T-helper 17 cell (primary cell): ENCODE data around the gene CDC37L1. TPM values are rescaled to one million over a fixed set of nuclear protein-coding genes. Genes with fewer than 3 reads are reported as not detected.
"Not testable (repeated sequence)": the region's sequence is repeated elsewhere in the genome, so short reads cannot be mapped to it uniquely, and the experiment has no call there.

ENCODE experiments used
- ATAC-seq: fragments of 150-1000 bp; cut with Tn5 transposase; 2 replicates; pipeline ENCODE4 v1.10.0; 2021; ENCODE audit warnings: mild to moderate bottlenecking, moderate library complexity
- DNase-seq, 3 donors: peaks; one replicate each; pipeline versions ENCODE4 v3.0.0 to v3.0.0-alpha.2; 2020 to 2021
- H3K9me3 ChIP-seq: one replicate; pipeline ENCODE4 v1.7.0; 2013; ENCODE audit warnings: low read length, mild to moderate bottlenecking; ENCODE audit not compliant: control insufficient read depth, poor library complexity, severe bottlenecking
- H3K27ac Mint-ChIP-seq: one replicate; pipeline ENCODE4 v1.8.0; 2022; ENCODE audit warnings: mild to moderate bottlenecking, moderate library complexity, mixed read lengths
- H3K27me3 Mint-ChIP-seq: one replicate; pipeline ENCODE4 v1.8.0; 2022; ENCODE audit warnings: mixed read lengths
- H3K36me3 Mint-ChIP-seq: one replicate; pipeline ENCODE4 v1.8.0; 2022; ENCODE audit warnings: low read depth, mixed read lengths
- H3K4me1 Mint-ChIP-seq: one replicate; pipeline ENCODE4 v1.8.0; 2022; ENCODE audit warnings: mild to moderate bottlenecking, mixed read lengths
- H3K4me3 Mint-ChIP-seq: one replicate; pipeline ENCODE4 v1.8.0; 2022; ENCODE audit warnings: mild to moderate bottlenecking, moderate library complexity, mixed read lengths
- total RNA-seq, 4 donors: library from RNA in 2 of 4; stranded (reverse) in 2 of 4; gene quantifications; one replicate each; pipeline ENCODE4 v1.2.3 and lab custom pipeline; 2022 to 2026

Gene CDC37L1
- 10 to 100 TPM; 18.2 to 20.1 TPM for total RNA-seq
- 20.8 to 32.9 reads per million in 2 donors for total RNA-seq (lab: John Stamatoyannopoulos, UW)

- DNase-seq, result peak; percentile 96 to 99 (median 97)
- Mint-ChIP-seq H3K4me3 (no peak within 1 kb of the TSS), H3K4me1 (peaks cover 16% of the 10 kb centered on the region), H3K27ac (no peak within 1 kb of the TSS), H3K36me3 (peaks cover 4% of the 10 kb centered on the region), H3K27me3 (no peaks in the 10 kb centered on the region)
- peak; percentile 94 for ATAC-seq
- no peaks in the 10 kb centered on the region for H3K9me3 ChIP-seq
These were observed at the start of gene CDC37L1 for GRCh38 chr9:4679268-4680172. Gene CDC37L1, plus strand, starts transcription at chr9:4679569. Its CDS starts 199 bp downstream, at chr9:4679768.

GRCh38 chr9:4630836-4631235 is 48.5 kb upstream of the CDC37L1 start:
- no peaks in the 10 kb centered on the region for H3K9me3 ChIP-seq
- no peak for DNase-seq
- Mint-ChIP-seq H3K4me3 (no peak overlapping the region), H3K4me1 (no peaks in the 10 kb centered on the region), H3K36me3 (no peaks in the 10 kb centered on the region), H3K27me3 (peaks cover 7% of the 10 kb centered on the region), H3K27ac (no peak overlapping the region)
- no peak for ATAC-seq

- ATAC-seq (no peak), DNase-seq (no peak)
- H3K9me3 ChIP-seq, result no peaks in the 10 kb centered on the region
- Mint-ChIP-seq H3K27ac (peak overlapping the region; percentile 77), H3K36me3 (peaks cover 2% of the 10 kb centered on the region), H3K4me1 (peaks cover 5% of the 10 kb centered on the region), H3K27me3 (peaks cover 15% of the 10 kb centered on the region), H3K4me3 (no peak overlapping the region)
These were observed 40.4 kb upstream of the CDC37L1 start for GRCh38 chr9:4638968-4639367.

GRCh38 chr9:4639420-4639819 is 39.9 kb upstream of the CDC37L1 start:
- no peaks in the 10 kb centered on the region for H3K9me3 ChIP-seq
- H3K36me3 Mint-ChIP-seq, result peaks cover 2% of the 10 kb centered on the region
- H3K27ac Mint-ChIP-seq, result peak overlapping the region; percentile 77
- H3K4me1 Mint-ChIP-seq, result peaks cover 5% of the 10 kb centered on the region
- no peak overlapping the region for H3K4me3 Mint-ChIP-seq
- H3K27me3 Mint-ChIP-seq, result peaks cover 15% of the 10 kb centered on the region
- ATAC-seq, result no peak
- no peak for DNase-seq

- no peak overlapping the region for H3K4me3 Mint-ChIP-seq
- H3K27me3 Mint-ChIP-seq, result peaks cover 12% of the 10 kb centered on the region
- H3K9me3 ChIP-seq, result no peaks in the 10 kb centered on the region
- DNase-seq (peak in 2 of 3 donors; percentile 14 to 16), ATAC-seq (peak; percentile 51)
- H3K36me3 Mint-ChIP-seq, result peaks cover 2% of the 10 kb centered on the region
- no peak overlapping the region for H3K27ac Mint-ChIP-seq
- H3K4me1 Mint-ChIP-seq, result peaks cover 5% of the 10 kb centered on the region
These were observed 39.3 kb upstream of the CDC37L1 start for GRCh38 chr9:4640027-4640426.

- ATAC-seq (no peak), DNase-seq (no peak)
- peaks cover 8% of the 10 kb centered on the region for H3K27me3 Mint-ChIP-seq
- no peaks in the 10 kb centered on the region for H3K9me3 ChIP-seq
- peak overlapping the region; percentile 19 for H3K27ac Mint-ChIP-seq
- H3K4me3 Mint-ChIP-seq, result no peak overlapping the region
- H3K36me3 Mint-ChIP-seq, result peaks cover 2% of the 10 kb centered on the region
- H3K4me1 Mint-ChIP-seq, result peaks cover 5% of the 10 kb centered on the region
These were observed 37.0 kb upstream of the CDC37L1 start for GRCh38 chr9:4642351-4642750.

- H3K4me1 Mint-ChIP-seq, result peaks cover 9% of the 10 kb centered on the region
- peaks cover 9% of the 10 kb centered on the region for H3K36me3 Mint-ChIP-seq
- H3K4me3 Mint-ChIP-seq, result no peak overlapping the region
- H3K27me3 Mint-ChIP-seq, result peaks cover 16% of the 10 kb centered on the region
- H3K9me3 ChIP-seq, result no peaks in the 10 kb centered on the region
- DNase-seq (no peak), ATAC-seq (no peak)
- no peak overlapping the region for H3K27ac Mint-ChIP-seq
These were observed 25.3 kb upstream of the CDC37L1 start for GRCh38 chr9:4654084-4654483.

GRCh38 chr9:4654538-4654937 is 24.8 kb upstream of the CDC37L1 start:
- Mint-ChIP-seq H3K36me3 (peaks cover 9% of the 10 kb centered on the region), H3K4me3 (no peak overlapping the region), H3K4me1 (peaks cover 9% of the 10 kb centered on the region), H3K27me3 (peaks cover 16% of the 10 kb centered on the region), H3K27ac (no peak overlapping the region)
- no peak for ATAC-seq
- DNase-seq, result no peak
- H3K9me3 ChIP-seq, result no peaks in the 10 kb centered on the region

- not testable (repeated sequence) for ATAC-seq, H3K27ac Mint-ChIP-seq, DNase-seq, H3K4me3 Mint-ChIP-seq, H3K9me3 ChIP-seq, H3K36me3 Mint-ChIP-seq, H3K27me3 Mint-ChIP-seq
- peaks cover 12% of the 10 kb centered on the region for H3K4me1 Mint-ChIP-seq
These were observed 23.2 kb upstream of the CDC37L1 start for GRCh38 chr9:4656196-4656595.

GRCh38 chr9:4656621-4657020 is 22.7 kb upstream of the CDC37L1 start:
- Mint-ChIP-seq H3K4me1 (peaks cover 12% of the 10 kb centered on the region), H3K27me3 (no peaks in the 10 kb centered on the region), H3K27ac (no peak overlapping the region), H3K4me3 (no peak overlapping the region), H3K36me3 (no peaks in the 10 kb centered on the region)
- H3K9me3 ChIP-seq, result no peaks in the 10 kb centered on the region
- ATAC-seq, result no peak
- DNase-seq, result no peak

GRCh38 chr9:4657426-4658159 is 21.8 kb upstream of the CDC37L1 start:
- ATAC-seq, result no peak
- Mint-ChIP-seq H3K27ac (no peak overlapping the region), H3K4me3 (no peak overlapping the region), H3K27me3 (no peaks in the 10 kb centered on the region), H3K36me3 (no peaks in the 10 kb centered on the region), H3K4me1 (peaks cover 15% of the 10 kb centered on the region)
- H3K9me3 ChIP-seq, result no peaks in the 10 kb centered on the region
- DNase-seq, result no peak

GRCh38 chr9:4660665-4661064 is 18.7 kb upstream of the CDC37L1 start:
- not testable (repeated sequence) for H3K4me3 Mint-ChIP-seq, H3K27ac Mint-ChIP-seq

GRCh38 chr9:4661165-4661564 is 18.2 kb upstream of the CDC37L1 start:
- Mint-ChIP-seq H3K4me1 (peaks cover 44% of the 10 kb centered on the region), H3K36me3 (no peaks in the 10 kb centered on the region), H3K27me3 (no peaks in the 10 kb centered on the region), H3K4me3 (no peak overlapping the region), H3K27ac (peak overlapping the region; percentile 98)
- no peak for DNase-seq
- H3K9me3 ChIP-seq, result no peaks in the 10 kb centered on the region
- ATAC-seq, result no peak

More at GRCh38 chr9:4660665-4661064, 18.7 kb upstream of the CDC37L1 start:
- H3K9me3 ChIP-seq, DNase-seq, H3K27me3 Mint-ChIP-seq, ATAC-seq, H3K36me3 Mint-ChIP-seq: not testable (repeated sequence)
- peaks cover 39% of the 10 kb centered on the region for H3K4me1 Mint-ChIP-seq
